Glomerular visceral epithelial cell (primary cell): Measurements from ENCODE around the gene FRMD3.
"Not testable (repeated sequence)": the region's sequence is repeated elsewhere in the genome, so short reads cannot be mapped to it uniquely, and the experiment has no call there.

Source experiments
- DNase-seq: peaks from one replicate; pipeline ENCODE4 v3.0.0-alpha.2; 2016; ENCODE audit errors: extremely low spot score

The FRMD3 gene

DNA sequence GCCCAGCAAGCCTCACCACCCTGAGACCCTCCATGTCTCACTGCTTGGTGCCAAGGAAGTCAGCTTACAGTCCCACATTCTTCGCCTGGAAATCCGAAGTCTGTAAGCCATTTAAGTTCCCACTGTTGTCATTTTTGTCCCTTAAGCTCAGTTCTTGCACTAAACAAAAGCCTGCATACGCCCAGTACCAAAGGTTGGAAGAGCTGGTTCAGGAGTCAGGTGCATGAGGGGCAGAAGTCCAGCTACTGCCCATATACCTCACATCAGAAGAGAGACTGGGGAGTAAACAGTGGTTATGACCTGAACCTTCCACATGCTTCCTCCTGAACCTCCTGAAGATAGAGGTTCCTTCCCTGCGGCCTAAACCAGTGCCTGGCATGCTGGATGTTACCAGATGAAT, 146.0 kb downstream of the FRMD3 start:
- DNase-seq, result no peak

DNA sequence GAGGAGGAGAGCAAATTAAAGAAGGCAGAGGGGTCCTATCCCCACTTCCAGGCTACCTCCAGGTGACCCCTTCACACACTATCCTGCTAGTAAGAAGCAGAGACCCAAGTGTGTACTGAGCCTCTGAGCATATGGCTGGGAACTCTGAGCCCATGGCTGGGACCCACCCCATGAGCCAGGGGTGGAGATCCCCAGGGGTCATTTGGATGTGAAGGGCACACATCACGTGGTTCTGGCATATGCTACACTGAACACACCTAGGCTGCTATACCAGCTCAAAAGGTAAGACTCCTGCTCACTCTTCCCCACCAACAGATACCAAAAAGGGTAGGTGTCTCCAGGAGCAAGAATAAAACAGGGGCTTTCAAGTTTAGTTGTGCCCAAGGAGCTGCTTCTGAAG, 149.9 kb downstream of the FRMD3 start:
- no peak for DNase-seq

GRCh38 chr9:83387401-83388185, 150.6 kb downstream of the FRMD3 start:
- no peak for DNase-seq

- DNase-seq, result no peak
These were observed 152.9 kb downstream of the FRMD3 start for GRCh38 chr9:83385317-83385716.

GRCh38 chr9:83384214-83384613, 154.0 kb downstream of the FRMD3 start:
- DNase-seq, result no peak

DNA sequence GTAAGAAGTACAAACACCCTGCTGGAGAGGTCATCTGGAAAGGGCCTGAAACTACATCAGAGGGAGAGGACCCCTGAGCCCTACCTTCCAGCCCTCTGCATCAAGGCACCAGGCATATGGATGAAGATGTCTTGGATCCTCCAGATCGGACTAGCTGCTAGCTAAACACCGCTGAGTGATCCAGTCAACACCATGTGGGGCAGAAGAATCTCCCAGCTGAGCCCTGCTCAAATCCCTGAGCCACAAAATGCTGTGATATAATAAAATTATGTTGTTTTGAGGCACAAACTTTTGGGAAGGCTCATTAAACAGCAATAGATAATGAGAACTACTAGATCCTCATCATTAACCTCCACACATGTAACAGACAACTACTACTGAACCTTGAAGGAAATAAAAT, 155.2 kb downstream of the FRMD3 start:
- no peak for DNase-seq

GRCh38 chr9:83382421-83382820, 155.8 kb downstream of the FRMD3 start:
- no peak for DNase-seq

DNA sequence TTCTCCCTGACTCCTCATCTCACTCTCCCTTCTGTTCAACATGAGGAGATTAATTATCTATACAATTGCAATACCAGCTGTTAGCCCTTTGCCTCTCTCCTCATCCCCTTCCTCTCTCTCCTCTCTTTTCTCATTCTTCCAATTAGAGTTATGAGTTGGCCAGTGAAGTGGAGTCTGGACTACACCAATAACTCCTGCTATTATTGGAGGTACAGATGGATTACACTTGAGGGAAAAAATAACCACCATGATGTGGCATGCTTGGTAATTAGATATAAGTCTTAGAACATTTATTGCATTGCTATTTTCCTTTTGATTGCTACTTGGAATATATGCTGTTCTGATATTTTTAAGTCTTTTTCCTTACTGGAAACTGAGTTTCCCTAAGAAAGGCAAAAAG, 159.2 kb downstream of the FRMD3 start:
- DNase-seq, result no peak

DNA sequence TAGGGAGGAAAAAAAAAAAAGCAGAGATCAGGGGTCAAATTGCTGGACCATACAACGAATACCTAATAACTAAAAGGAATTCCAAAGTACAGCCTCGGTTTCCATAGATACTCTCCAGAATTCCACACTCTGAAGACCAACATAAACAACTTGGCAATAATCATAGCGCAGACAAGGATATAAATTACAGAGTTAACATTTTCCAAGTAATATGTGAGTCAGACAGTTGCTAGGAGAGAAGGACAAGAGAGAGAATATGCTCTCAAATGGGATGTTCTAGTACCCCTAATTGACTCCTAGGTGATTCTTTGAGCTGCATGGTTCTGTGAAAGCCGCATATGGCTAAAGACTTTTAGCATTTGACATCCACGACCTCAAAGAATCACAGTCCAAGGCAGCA, 165.2 kb downstream of the FRMD3 start:
- no peak for DNase-seq

DNA sequence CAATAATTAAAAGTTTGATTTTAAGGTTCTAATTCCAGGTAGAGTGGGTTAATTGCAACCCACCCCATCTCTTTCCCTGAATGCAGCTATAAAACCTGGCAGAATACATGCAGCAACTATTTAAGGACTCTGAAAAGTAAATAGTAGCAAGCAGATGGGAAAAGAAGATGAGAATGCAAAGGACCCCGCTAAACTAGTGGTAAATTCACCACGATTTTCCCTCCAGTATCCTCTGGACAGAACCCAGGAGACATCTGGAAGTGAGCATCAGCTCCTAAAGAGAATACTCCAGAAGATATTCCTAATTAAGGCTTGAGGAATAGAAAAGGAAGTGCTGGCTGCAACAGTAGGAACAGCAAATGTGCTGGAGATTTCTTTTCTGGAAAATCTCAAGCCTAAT, 170.9 kb downstream of the FRMD3 start:
- DNase-seq, result no peak

DNA sequence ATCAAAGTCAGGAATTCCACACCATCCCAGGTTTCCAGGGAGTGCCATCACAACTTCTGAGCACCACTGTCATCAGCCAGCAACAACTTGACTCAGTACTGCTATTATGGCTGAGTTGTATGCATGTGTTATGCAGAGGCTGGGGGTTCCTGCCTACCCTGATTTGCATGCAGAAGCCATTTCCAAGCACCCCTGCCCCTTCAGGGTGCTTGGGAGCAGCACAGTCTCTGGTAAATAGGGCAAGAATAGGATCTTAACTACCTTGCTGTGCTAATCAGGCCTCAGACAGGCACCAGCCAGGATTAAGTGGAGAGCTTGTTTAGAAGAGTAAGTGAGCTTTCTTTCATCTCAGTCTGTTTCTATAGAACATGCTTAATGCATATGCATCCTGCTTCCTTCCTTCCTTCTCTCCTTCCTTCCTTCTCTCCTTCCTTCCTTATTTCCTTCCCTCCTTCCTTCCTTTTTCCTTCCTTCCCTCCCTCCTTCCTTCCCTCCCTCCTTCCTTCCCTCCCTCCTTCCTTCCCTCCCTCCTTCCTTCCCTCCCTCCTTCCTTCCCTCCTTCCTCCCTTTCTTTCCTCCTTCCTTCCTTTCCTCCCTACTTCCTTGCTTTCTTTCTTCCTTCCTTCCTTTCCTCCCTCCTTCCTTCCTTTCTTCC, 175.7 kb downstream of the FRMD3 start:
- DNase-seq, result no peak

DNA sequence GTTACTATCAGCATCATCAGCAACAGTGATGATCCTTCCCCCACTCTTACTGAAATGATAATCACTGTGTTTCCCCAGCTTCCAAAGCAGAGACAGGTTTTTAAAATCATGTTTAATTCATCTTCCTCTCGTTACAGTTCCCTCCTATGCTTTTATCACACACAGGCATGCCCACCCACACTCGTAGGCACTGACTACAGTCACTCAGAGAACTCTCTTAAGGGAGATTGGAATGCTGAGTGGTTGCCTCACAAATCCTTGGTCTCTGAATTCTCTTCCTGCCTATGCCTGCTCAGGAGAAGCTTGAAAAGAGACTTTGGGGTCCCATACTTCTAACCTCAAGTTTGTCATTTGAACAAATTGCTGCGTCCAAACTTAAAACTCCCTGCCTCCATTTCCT, 179.2 kb downstream of the FRMD3 start:
- no peak for DNase-seq

GRCh38 chr9:83358493-83358892, 179.7 kb downstream of the FRMD3 start:
- DNase-seq, result not testable (repeated sequence)

DNA sequence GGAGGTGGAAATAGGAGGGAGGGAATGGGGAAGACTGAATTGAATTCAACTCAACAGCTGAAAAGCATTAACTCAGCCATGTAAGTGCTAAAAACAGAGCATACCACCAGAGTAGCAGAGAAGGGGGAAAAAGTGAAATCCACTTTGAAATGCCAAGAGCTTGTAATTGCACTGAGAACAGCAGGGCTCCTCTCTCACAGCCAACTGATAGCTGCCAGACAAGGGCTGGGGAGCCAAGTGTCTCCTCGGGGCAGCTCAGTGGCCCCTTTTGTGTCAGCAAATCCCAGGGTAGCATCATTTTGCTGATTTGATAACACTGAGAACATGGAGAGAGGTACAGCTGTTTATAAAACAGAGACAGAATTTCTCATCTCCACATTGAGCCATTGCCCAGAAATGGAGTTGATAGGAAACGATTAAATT, 182.5 kb downstream of the FRMD3 start:
- DNase-seq, result no peak

DNA sequence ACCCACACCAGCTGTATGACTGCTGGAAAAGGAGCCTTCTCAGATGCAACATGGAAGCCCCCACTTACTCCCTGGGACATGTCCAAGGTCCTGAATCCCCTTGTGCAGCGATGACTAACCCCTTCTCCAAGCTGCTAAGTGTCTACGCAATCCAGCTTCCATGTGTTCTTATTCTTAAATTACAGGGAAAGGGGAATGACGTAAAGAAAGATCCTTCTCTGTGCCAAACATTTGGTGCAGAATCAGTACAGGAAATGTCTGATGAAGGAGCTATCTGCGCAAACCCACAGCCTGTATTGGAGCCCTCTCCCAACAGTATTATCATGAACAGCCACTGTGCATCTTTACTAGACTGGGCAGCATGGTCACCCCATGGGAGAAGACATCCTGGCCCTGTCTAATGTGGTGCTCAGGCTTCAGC, 183.2 kb downstream of the FRMD3 start:
- no peak for DNase-seq

GRCh38 chr9:83349031-83349430, 189.2 kb downstream of the FRMD3 start:
- no peak for DNase-seq

DNA sequence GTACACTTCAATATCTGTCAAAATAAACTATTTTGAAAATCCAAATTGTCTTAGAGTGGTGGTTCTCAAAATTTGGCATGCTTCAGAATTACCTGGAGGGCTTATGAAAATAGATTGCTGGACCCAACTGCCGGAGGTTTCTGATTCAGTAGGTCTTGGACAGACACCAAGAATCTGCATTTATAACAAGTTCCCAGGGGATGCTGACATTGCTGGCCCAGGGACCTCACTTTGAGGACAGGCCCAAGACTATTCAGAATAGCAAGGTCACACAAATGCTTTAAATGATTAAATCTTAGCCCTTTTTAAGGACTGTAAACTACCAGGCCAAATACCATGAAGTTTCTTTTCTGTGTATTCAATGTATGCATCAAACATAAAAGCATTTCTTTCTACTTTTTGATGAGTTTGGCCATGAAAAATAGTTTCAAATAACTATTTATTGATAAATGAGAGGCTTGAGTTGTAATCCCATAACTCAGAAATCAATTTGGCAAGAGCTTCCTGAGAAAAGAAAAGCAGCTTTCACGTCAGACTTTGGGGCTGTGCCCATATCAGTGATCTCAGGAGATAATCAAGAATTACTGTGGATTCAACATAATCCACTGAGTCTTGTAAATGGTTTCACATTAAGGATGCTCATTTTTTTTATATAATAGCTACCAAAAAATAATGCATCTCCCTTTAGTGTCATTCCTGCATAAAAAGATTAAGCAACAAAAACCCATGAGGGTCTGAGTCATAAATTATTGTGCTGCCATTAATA, 191.4 kb downstream of the FRMD3 start:
- DNase-seq, result no peak

GRCh38 chr9:83343366-83343999, 194.7 kb downstream of the FRMD3 start:
- DNase-seq, result no peak

DNA sequence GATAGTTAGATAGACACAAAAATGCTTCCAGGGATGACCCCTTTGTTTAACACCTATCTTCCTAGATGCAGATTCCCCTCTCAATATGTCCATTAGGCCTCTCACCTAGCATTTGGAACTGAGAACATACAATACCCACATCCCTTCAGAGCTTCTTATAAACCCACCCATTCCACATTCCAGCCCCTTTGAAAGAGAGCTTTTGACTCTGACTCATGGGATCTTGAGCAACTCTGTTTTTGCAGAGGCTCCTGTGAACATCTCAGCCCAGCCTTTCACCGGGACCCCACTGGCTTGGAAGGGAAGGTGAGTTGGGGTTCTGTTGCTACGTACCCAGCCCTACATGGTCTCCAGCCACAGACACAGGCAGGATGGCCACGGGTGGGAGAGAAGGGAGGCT, 195.5 kb downstream of the FRMD3 start:
- DNase-seq, result no peak

GRCh38 chr9:83342006-83342405, 196.2 kb downstream of the FRMD3 start:
- DNase-seq, result no peak

DNA sequence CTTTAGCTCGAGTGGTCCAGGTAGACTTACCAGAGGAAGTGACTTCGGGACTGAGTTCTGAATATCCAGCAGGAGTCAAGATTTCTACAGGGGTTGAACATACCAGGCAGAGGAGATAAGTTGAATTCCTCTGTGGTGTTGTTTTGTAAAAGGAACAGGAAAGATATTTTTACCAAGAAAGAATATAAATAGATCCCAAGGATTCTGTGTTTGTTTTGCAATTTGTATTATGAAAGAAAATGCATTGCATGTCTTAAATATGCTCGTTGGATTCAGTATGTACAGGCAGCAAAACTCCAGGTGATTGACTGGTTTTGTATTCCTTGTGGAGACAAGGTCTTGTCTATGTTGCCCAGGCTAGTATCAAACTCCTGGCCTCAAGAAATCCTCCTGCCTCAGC, 197.8 kb downstream of the FRMD3 start:
- no peak for DNase-seq

- DNase-seq, result no peak
These were observed 198.8 kb downstream of the FRMD3 start for GRCh38 chr9:83339435-83339834.
